ENCODE results near the gene OR2AE1.
"Not testable (repeated sequence)": the region's sequence is repeated elsewhere in the genome, so short reads cannot be mapped to it uniquely, and the experiment has no call there.

OR2AE1 gene, protein sequence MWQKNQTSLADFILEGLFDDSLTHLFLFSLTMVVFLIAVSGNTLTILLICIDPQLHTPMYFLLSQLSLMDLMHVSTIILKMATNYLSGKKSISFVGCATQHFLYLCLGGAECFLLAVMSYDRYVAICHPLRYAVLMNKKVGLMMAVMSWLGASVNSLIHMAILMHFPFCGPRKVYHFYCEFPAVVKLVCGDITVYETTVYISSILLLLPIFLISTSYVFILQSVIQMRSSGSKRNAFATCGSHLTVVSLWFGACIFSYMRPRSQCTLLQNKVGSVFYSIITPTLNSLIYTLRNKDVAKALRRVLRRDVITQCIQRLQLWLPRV

DNA sequence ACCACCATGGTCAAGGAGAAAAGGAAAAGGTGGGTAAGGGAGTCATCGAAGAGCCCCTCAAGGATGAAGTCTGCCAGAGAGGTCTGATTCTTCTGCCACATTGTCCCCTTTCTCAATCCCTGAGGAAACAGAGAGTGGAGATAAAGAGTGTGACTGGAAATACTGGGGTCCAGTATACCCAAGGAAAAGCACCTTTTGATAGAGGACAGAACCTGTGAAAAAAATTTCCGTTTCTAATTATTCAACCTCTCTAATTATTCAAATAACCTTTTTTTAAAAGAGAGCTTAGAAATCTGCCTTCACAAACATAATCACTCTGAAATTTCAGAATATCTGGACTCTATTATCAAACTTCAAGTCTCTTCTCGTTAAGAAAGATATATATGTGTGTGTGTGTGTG, at the start of gene OR2AE1:
Gene OR2AE1, minus strand, starts transcription at position 101 of the 400 bp plus-strand sequence. Its CDS starts 0 bp downstream, at position 101.
- no peak for DNase-seq

GRCh38 chr7:99926321-99926720, 49.5 kb upstream of the OR2AE1 start:
- DNase-seq, result no peak

DNA sequence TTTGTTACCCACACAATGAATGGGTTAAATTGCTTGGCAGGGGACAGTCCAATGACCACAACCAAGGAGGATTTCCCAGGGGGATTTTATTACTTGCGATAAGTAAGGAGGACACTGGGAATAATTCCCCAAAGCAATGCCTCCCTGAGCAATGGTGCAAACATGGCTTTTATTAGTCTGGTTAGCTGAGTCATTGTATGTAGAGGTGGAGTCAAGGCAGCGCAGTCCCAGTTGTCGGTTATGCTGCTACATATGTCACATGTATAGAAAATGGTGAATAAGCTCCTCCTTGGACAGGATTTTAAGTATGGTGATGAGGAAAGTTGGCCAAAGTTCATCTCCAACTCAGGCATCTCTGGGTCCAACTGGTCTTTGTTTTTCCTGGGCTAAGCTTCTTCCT, 46.4 kb upstream of the OR2AE1 start:
- DNase-seq, result no peak

DNA sequence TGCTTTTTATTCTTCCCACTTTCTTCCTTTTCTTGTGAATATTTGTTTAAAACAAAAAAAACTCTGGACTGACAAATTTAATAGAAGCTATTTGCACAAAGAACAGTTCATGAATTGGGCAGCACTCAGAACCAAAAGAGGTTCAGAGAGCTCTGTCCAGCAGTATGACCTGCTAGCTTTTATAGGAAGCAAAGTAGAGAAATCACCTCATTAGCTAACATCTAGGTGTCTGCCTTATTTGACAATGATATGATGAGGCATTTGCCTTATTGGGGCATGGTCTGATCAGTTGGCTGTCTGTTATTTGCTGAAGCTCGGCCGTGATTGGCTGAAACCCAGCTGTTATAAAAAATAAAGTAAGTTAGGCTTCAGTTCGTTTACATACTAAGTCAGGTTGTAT, 43.3 kb upstream of the OR2AE1 start:
- no peak for DNase-seq

DNA sequence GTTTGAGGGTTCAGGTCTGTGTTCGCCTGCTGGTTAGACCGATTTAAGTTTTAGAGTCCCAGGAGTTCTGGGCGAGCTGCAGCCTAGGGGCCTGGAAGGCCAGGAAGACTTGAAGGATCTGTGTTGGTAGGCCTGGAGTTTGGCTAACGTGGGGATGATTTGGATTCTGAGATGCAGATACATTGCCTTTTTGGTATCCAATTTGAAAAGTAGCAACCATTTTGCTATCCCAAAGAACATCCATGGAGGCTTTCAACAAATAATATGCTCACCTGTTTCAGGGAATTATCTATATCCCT, 42.9 kb upstream of the OR2AE1 start:
- no peak for DNase-seq

GRCh38 chr7:99918959-99919813, 42.4 kb upstream of the OR2AE1 start, which contains the start of gene TRIM4:
Gene TRIM4, minus strand, starts transcription at chr7:99919530. Its CDS starts 129 bp downstream, at chr7:99919401.
- peak; percentile 75 for DNase-seq

DNA sequence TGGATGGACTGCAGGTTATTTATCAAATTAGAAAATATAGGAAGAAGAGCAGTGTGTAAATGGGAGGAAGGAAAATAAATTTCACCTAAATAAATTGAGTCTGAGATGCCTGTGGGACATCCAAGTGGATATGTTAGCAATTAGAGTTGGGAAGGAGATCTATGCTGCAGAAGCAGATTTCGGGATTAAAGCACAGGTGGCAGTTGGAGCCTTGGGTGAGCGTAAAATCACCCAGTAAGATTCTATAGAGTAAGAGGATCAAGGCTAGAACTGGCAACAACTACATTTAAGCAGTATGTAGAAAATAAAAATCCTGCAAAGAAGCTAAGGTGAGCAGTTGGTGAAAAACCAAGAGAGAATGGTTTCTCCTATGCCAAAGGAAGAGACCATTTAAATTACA, 34.1 kb upstream of the OR2AE1 start:
- DNase-seq, result no peak

GRCh38 chr7:99901581-99901980, 24.7 kb upstream of the OR2AE1 start:
- no peak for DNase-seq

GRCh38 chr7:99899830-99900519, 23.1 kb upstream of the OR2AE1 start:
- DNase-seq, result no peak

DNA sequence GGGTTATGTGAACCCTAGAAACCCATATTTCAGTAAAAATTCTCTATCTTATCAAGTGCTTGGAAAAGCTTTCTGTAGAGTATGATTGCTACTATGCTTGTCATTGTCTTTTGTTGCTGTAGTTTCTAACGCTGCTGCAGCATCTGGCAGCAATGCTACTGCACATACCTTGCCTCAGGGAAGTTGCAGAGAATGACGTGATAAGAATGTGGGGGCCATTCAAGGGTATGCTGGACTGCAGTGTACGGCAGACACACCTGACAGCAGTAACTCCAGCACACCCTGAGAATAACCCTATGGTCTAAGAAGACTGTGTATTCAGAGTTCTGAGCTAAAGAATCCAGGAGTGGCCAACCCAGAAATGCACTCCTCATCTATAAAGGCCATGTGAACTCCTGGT, 22.0 kb upstream of the OR2AE1 start:
- DNase-seq, result no peak

GRCh38 chr7:99898023-99898357, 21.2 kb upstream of the OR2AE1 start:
- no peak for DNase-seq

DNA sequence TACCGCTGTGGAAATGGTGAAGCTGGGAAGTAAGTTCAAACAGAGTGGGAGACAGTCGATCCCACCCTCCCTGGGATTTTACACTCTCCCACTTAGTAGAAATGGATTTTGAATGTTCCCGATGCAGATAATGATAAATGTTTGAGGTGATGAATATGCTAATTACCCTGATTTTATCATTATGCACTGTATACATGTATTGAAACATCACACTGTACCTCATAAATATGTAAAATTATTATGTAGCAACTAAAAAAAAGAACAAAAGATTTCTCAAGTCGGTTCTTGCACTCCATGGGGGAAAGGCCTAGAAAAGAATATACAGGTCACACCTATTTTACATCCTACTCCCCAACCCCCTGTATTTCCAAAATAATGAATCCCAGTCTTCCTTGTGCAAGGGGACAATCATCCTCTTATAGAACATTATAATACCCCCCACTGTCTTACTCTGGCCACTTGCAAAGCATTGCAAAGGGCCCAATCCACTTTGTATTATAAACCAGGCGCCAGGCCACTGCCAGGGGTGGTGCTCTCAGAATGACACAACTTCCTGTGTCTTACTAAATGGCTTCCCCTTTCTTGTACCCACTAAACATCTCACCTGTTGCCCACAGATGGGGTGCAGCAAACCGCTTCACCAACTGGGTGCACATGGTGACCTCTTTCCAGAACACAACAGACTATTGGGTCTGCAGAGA, 20.6 kb upstream of the OR2AE1 start:
- DNase-seq, result no peak

DNA sequence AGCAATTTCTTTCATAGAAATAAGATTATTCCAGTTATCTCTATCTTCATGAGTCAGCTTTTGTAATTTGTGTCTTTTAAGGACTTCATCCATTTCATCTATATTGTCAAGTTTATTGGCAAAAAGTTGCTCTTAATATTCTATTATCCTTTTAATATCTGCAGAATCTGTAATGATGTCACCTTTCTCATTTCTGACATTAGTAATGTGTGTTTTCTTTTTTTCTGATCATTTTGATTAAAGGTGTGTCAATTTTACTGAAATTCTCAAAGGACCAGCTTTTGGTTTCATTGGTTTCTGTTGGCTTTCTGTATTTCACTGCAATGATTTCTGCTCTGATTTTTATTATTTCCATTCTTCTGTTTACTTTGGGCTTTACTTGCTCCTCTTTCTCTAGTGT, 17.9 kb upstream of the OR2AE1 start:
- no peak for DNase-seq

- DNase-seq, result no peak
These were observed 16.4 kb upstream of the OR2AE1 start for GRCh38 chr7:99893280-99893679.

DNA sequence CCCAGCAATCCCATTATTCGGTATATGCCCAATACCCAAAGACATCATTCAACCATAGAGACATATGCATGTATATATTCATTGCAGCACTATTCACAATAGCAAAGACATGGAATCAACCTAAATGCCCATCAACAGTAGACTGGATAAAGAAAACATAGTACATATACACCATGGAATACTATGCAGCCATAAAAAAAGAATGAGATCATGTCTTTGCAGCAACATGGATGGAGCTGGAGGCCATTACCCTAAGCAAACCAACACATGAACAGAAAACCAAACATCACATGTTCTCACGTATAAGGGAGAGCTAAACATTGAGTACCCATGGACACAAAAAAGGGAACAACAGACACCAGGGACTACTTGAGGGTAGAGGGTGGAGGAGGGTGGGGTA, 13.5 kb upstream of the OR2AE1 start:
- not testable (repeated sequence) for DNase-seq

DNA sequence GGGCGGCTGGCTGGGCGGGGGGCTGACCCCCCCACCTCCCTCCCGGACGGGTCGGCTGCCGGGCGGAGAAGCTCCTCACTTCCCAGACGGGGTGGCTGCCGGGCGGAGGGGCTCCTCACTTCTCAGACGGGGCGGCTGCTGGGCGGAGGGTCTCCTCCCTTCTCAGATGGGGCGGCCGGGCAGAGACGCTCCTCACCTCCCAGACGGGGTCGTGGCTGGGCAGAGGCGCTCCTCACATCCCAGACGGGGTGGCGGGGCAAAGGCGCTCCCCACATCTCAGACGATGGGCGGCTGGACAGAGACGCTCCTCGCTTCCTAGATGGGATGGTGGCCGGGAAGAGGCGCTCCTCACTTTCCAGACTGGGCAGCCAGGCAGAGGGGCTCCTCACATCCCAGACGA, 11.5 kb upstream of the OR2AE1 start:
- not testable (repeated sequence) for DNase-seq

GRCh38 chr7:99881370-99881769, 4.5 kb upstream of the OR2AE1 start:
- no peak for DNase-seq

DNA sequence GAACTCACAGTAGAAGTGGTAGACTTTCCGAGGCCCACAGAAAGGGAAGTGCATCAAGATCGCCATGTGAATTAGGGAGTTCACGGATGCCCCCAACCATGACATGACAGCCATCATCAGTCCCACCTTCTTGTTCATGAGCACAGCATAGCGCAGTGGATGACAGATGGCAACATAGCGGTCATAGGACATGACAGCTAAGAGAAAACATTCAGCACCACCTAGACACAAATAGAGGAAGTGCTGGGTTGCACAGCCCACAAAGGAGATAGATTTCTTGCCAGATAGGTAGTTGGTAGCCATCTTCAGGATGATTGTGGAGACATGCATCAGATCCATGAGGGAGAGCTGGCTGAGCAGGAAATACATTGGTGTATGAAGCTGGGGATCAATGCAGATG, 342 bp downstream of the OR2AE1 start:
- DNase-seq, result no peak

GRCh38 chr7:99868246-99868645, 8.6 kb downstream of the OR2AE1 start:
- no peak for DNase-seq

DNA sequence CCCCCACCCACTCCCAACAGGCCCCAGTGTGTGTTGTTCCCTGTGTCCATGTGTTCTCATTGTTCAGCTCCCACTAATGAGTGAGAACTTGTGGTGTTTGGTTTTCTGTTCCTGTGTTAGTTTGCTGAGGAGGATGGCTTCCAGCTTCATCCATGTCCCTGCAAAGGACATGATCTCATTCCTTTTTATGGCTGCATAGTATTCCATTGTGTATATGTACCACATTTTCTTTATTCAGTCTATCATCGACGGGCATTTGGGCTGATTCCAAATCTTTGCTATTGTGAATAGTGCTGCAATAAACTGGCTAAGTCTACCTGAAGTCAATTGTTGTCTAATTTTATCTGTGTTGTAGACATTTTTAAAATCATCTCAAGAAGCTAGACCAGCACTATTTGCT, 9.4 kb downstream of the OR2AE1 start:
- DNase-seq, result not testable (repeated sequence)

DNA sequence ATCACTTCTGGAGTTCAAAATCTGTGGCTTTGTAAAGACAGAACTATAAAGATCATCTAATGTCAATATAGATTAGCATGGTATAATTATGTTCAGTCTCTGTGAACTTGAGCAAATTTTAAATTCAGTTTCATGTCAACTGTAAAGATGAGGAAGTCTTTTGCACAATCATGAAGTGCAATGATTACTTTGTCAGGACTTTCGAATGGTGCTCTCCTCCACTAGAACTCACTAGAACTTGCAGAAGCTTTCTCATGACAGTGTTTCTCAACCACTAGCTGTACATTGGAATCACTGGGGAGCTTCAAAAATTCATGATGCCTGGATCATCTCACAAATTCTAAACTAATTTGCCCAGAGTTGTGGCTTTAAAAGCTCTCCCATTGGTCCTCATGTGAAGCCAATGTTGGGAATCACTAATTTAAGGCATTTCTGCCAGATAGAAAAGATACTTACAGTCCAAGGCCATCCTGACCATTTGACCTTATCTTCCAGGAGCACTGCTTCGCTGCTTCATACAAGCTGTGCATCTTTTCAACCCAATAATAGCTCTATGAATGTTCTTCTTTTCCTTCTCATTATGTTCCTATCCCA, 12.9 kb downstream of the OR2AE1 start:
- DNase-seq, result no peak

DNA sequence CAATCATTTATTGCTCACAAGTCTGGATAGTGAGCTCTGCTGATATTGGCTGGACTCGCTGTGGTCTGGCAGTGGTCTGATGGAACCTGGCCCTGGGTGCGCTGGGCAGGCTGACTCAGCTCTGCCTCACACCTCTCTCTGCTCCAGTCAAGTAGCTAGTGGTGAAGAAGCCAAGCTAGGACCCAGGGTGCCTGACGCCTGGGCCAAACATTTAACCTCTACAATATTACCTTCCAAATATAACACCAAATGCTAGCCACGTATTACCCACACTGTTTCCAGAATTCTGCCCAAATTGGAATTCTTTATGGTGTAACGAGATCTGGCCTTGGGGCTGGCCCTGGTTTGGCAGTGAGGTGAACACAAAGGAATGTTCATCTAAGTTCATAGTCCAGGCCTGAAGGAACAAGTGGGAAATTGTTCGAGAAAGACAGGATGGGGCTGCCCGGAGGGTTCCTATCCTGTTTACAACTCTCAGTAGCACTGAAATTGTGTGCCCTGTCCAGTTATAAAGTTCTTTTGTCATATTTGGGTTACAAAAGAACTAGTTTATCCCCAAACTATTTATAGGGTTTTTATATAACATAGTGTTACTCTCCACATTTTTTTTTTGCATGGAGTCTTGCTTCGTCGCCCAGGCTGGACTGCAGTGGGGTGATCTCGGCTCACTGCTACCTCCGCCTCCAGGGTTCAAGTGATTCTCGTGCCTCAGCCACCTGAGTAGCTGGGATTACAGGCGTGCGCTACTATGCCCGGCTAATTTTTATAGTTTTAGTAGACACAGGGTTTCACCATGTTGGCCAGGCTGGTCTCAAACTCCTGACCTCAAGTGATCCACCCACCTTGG, 16.3 kb downstream of the OR2AE1 start:
- no peak for DNase-seq

All from SHP77 treated with DMSO at 0.1 percent for 48 hours (cell line).